ENCODE results near the gene NELL1.

Gene NELL1

GRCh38 chr11:21604564-21604963, 935.2 kb downstream of the NELL1 start:
- Histone ChIP-seq H3K23ac (ENCODE audit: low read length) (no peak overlapping the region), H3K36me3 (ENCODE audit: control insufficient read depth in 1 of 2, insufficient read depth in 2 of 2, low read length in 2 of 2) (no peaks in the 10 kb centered on the region), H2AK5ac (ENCODE audit: low read length) (no peak overlapping the region), H3K9me3 (ENCODE audit: insufficient read depth, low read depth, low read length) (no peaks in the 10 kb centered on the region), H3K27ac (ENCODE audit: low read depth, low read length) (no peak overlapping the region), H3K79me2 (ENCODE audit: control insufficient read depth, insufficient read depth, low read length, poor library complexity) (no peaks in the 10 kb centered on the region), H2BK5ac (ENCODE audit: low read depth, low read length, poor library complexity) (no peak overlapping the region), H3K9ac (ENCODE audit: low read length) (no peak overlapping the region), H2BK120ac (ENCODE audit: insufficient read depth, low read length, poor library complexity) (no peak overlapping the region), H2AFZ (ENCODE audit: insufficient read depth, low read length, poor library complexity) (no peak overlapping the region), H4K12ac (ENCODE audit: low read depth, low read length) (no peak overlapping the region), H3K27me3 (ENCODE audit: insufficient read depth, low read length) (no peaks in the 10 kb centered on the region), H3K18ac (ENCODE audit: low read length) (no peak overlapping the region), H3K79me1 (ENCODE audit: low read length) (no peaks in the 10 kb centered on the region), H2BK12ac (ENCODE audit: low read length) (no peak overlapping the region), H3K4me3 (ENCODE audit: low read depth, low read length) (no peak overlapping the region), H3K4ac (ENCODE audit: low read depth, low read length) (no peak overlapping the region), H3K4me2 (ENCODE audit: low read length) (no peak overlapping the region), H3K14ac (ENCODE audit: low read length) (no peak overlapping the region), H3K4me1 (ENCODE audit: control insufficient read depth in 1 of 2, insufficient read depth in 2 of 2, low read length in 2 of 2) (no peaks in the 10 kb centered on the region), H4K8ac (ENCODE audit: low read depth, low read length) (no peak overlapping the region), H4K91ac (ENCODE audit: low read depth, low read length) (no peak overlapping the region)
- DNase-seq, result no peak
- no CpG with 5 or more reads among the region's 3 CpGs for WGBS (ENCODE audit: extremely low coverage, insufficient coverage, insufficient read length)

GRCh38 chr11:21612326-21612725, 942.9 kb downstream of the NELL1 start:
- no peaks in the 10 kb centered on the region for H3K9me3 ChIP-seq (ENCODE audit: insufficient read depth, low read depth, low read length)
- H3K14ac ChIP-seq (ENCODE audit: low read length), result no peak overlapping the region
- no peak overlapping the region for H3K18ac ChIP-seq (ENCODE audit: low read length)
- no peaks in the 10 kb centered on the region for H3K27me3 ChIP-seq (ENCODE audit: insufficient read depth, low read length)
- H3K4me1 ChIP-seq (ENCODE audit: control insufficient read depth in 1 of 2, insufficient read depth in 2 of 2, low read length in 2 of 2), result no peaks in the 10 kb centered on the region
- H2AK5ac ChIP-seq (ENCODE audit: low read length), result no peak overlapping the region
- H4K8ac ChIP-seq (ENCODE audit: low read depth, low read length), result no peak overlapping the region
- H3K4ac ChIP-seq (ENCODE audit: low read depth, low read length), result no peak overlapping the region
- no peak overlapping the region for H4K91ac ChIP-seq (ENCODE audit: low read depth, low read length)
- no peak overlapping the region for H3K4me2 ChIP-seq (ENCODE audit: low read length)
- no peak overlapping the region for H3K9ac ChIP-seq (ENCODE audit: low read length)
- H3K79me2 ChIP-seq (ENCODE audit: control insufficient read depth, insufficient read depth, low read length, poor library complexity), result no peaks in the 10 kb centered on the region
- H3K36me3 ChIP-seq (ENCODE audit: control insufficient read depth in 1 of 2, insufficient read depth in 2 of 2, low read length in 2 of 2), result no peaks in the 10 kb centered on the region
- no CpG with 5 or more reads among the region's 3 CpGs for WGBS (ENCODE audit: extremely low coverage, insufficient coverage, insufficient read length)
- H3K23ac ChIP-seq (ENCODE audit: low read length), result no peak overlapping the region
- no peak overlapping the region for H4K12ac ChIP-seq (ENCODE audit: low read depth, low read length)
- no peaks in the 10 kb centered on the region for H3K79me1 ChIP-seq (ENCODE audit: low read length)
- H2BK12ac ChIP-seq (ENCODE audit: low read length), result no peak overlapping the region
- no peak for DNase-seq
- H3K4me3 ChIP-seq (ENCODE audit: low read depth, low read length), result no peak overlapping the region
- H2BK5ac ChIP-seq (ENCODE audit: low read depth, low read length, poor library complexity), result no peak overlapping the region
- no peak overlapping the region for H3K27ac ChIP-seq (ENCODE audit: low read depth, low read length)
- H2BK120ac ChIP-seq (ENCODE audit: insufficient read depth, low read length, poor library complexity), result no peak overlapping the region
- H2AFZ ChIP-seq (ENCODE audit: insufficient read depth, low read length, poor library complexity), result no peak overlapping the region

- Histone ChIP-seq H3K14ac (ENCODE audit: low read length) (no peak overlapping the region), H3K9ac (ENCODE audit: low read length) (no peak overlapping the region), H3K36me3 (ENCODE audit: control insufficient read depth in 1 of 2, insufficient read depth in 2 of 2, low read length in 2 of 2) (no peaks in the 10 kb centered on the region), H3K4me2 (ENCODE audit: low read length) (no peak overlapping the region), H3K79me2 (ENCODE audit: control insufficient read depth, insufficient read depth, low read length, poor library complexity) (no peaks in the 10 kb centered on the region), H4K12ac (ENCODE audit: low read depth, low read length) (no peak overlapping the region), H4K91ac (ENCODE audit: low read depth, low read length) (no peak overlapping the region), H3K27ac (ENCODE audit: low read depth, low read length) (no peak overlapping the region), H2BK5ac (ENCODE audit: low read depth, low read length, poor library complexity) (no peak overlapping the region), H2BK120ac (ENCODE audit: insufficient read depth, low read length, poor library complexity) (no peak overlapping the region), H3K23ac (ENCODE audit: low read length) (no peak overlapping the region), H3K4me1 (ENCODE audit: control insufficient read depth in 1 of 2, insufficient read depth in 2 of 2, low read length in 2 of 2) (no peaks in the 10 kb centered on the region), H2AK5ac (ENCODE audit: low read length) (no peak overlapping the region), H3K27me3 (ENCODE audit: insufficient read depth, low read length) (no peaks in the 10 kb centered on the region), H2AFZ (ENCODE audit: insufficient read depth, low read length, poor library complexity) (no peak overlapping the region), H3K18ac (ENCODE audit: low read length) (no peak overlapping the region), H3K79me1 (ENCODE audit: low read length) (no peaks in the 10 kb centered on the region), H2BK12ac (ENCODE audit: low read length) (no peak overlapping the region), H3K9me3 (ENCODE audit: insufficient read depth, low read depth, low read length) (no peaks in the 10 kb centered on the region), H4K8ac (ENCODE audit: low read depth, low read length) (no peak overlapping the region), H3K4me3 (ENCODE audit: low read depth, low read length) (no peak overlapping the region), H3K4ac (ENCODE audit: low read depth, low read length) (no peak overlapping the region)
- no CpG with 5 or more reads among the region's 5 CpGs for WGBS (ENCODE audit: extremely low coverage, insufficient coverage, insufficient read length)
- no peak for DNase-seq
Observed at GRCh38 chr11:21614961-21615360, 945.6 kb downstream of the NELL1 start.

GRCh38 chr11:21615955-21616371, 946.6 kb downstream of the NELL1 start:
- Histone ChIP-seq H2BK12ac (ENCODE audit: low read length) (no peak overlapping the region), H2BK120ac (ENCODE audit: insufficient read depth, low read length, poor library complexity) (no peak overlapping the region), H2AFZ (ENCODE audit: insufficient read depth, low read length, poor library complexity) (no peak overlapping the region), H3K9ac (ENCODE audit: low read length) (no peak overlapping the region), H3K23ac (ENCODE audit: low read length) (peak overlapping the region; percentile 34), H2BK5ac (ENCODE audit: low read depth, low read length, poor library complexity) (no peak overlapping the region), H3K9me3 (ENCODE audit: insufficient read depth, low read depth, low read length) (no peaks in the 10 kb centered on the region), H3K79me2 (ENCODE audit: control insufficient read depth, insufficient read depth, low read length, poor library complexity) (no peaks in the 10 kb centered on the region), H3K79me1 (ENCODE audit: low read length) (no peaks in the 10 kb centered on the region), H4K12ac (ENCODE audit: low read depth, low read length) (no peak overlapping the region), H4K8ac (ENCODE audit: low read depth, low read length) (no peak overlapping the region), H3K27me3 (ENCODE audit: insufficient read depth, low read length) (no peaks in the 10 kb centered on the region), H3K4me2 (ENCODE audit: low read length) (no peak overlapping the region), H3K14ac (ENCODE audit: low read length) (no peak overlapping the region), H3K4ac (ENCODE audit: low read depth, low read length) (no peak overlapping the region), H2AK5ac (ENCODE audit: low read length) (no peak overlapping the region), H3K18ac (ENCODE audit: low read length) (no peak overlapping the region), H3K4me1 (ENCODE audit: control insufficient read depth in 1 of 2, insufficient read depth in 2 of 2, low read length in 2 of 2) (no peaks in the 10 kb centered on the region), H4K91ac (ENCODE audit: low read depth, low read length) (no peak overlapping the region), H3K4me3 (ENCODE audit: low read depth, low read length) (no peak overlapping the region), H3K27ac (ENCODE audit: low read depth, low read length) (no peak overlapping the region), H3K36me3 (ENCODE audit: control insufficient read depth in 1 of 2, insufficient read depth in 2 of 2, low read length in 2 of 2) (no peaks in the 10 kb centered on the region)
- no peak for DNase-seq
- no CpG with 5 or more reads among the region's 3 CpGs for WGBS (ENCODE audit: extremely low coverage, insufficient coverage, insufficient read length)

Data from trophoblast cell (in vitro differentiated cells and primary cell).